Right lobe of liver (tissue), 4 donors: Measurements from ENCODE around the gene ACRBP.

ENCODE experiments used
- CTCF ChIP-seq, 4 donors: fragments of 200-600 bp in 3 of 4; fragments of 450-650 bp in 1 of 4; IDR thresholded peaks; one replicate each; pipeline versions ENCODE4 v1.5.1 to v1.8.0; 2016 to 2022; ENCODE audit warnings: antibody characterized with exemption in 4 of 4, mild to moderate bottlenecking in 2 of 4
- POLR2A ChIP-seq: fragments of 450-650 bp; IDR thresholded peaks from one replicate; pipeline ENCODE4 v1.6.1; 2017; ENCODE audit warnings: antibody characterized with exemption, mild to moderate bottlenecking
- donor health status: DM: no; HTN: no; CAD: no.
- donor health status: DM: no; HTN: no; CAD: no.
- donor health status: DM: no; HTN: yes; CAD: no.

DNA sequence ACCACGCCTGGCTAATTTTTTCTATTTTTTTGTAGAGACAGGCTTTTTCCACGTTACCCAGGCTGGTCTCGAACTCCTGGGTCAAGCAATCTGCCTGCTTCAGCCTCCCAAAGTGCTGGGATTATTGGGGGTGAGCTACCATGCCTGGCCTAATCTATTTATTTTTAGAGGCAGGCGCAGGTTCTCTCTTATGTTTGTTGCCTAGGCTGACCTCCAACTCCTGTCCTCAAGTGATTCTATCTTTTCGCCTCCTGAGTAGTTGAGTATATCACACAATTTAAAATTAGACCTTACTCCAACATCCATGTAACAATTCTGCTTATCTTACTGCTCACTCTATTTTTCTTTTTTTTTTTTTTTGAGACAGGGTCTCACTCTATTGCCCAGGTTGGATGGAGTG is 6.8 kb upstream of the ACRBP start:
- TF ChIP-seq CTCF (IDR thresholded peaks at IDR 0.05) (no peak), POLR2A (no peak)
